Activated CD8-positive, alpha-beta memory T cell treated with anti-CD3 and anti-CD28 coated beads, Interleukin-2, amount 10 ng/mL, durations not matched to agents 7 days and 5 days (primary cell): ENCODE results near the gene CFAP99. TPM values are rescaled to one million over a fixed set of nuclear protein-coding genes. Genes with fewer than 3 reads are reported as not detected.
"Not testable (repeated sequence)": the region's sequence is repeated elsewhere in the genome, so short reads cannot be mapped to it uniquely, and the experiment has no call there.

Source experiments
- ATAC-seq: fragments of 150-1000 bp; cut with Tn5 transposase; one replicate; pipeline ENCODE4 v1.10.0; 2021; ENCODE audit warnings: moderate library complexity
- CTCF ChIA-PET: fragments of 350-600 bp; sonication (Branson Sonifier 250); formaldehyde crosslinking; loops from one replicate; lab custom pipeline; 2021; ENCODE audit warnings: antibody characterized with exemption; lab: Charles Lee
- DNase-seq: peaks from one replicate; pipeline ENCODE4 v3.0.0-alpha.2; 2020
- H3K27ac Mint-ChIP-seq: one replicate; pipeline ENCODE4 v1.8.0; 2021; ENCODE audit warnings: mild to moderate bottlenecking, mixed read lengths
- H3K27me3 Mint-ChIP-seq: one replicate; pipeline ENCODE4 v1.8.0; 2021; ENCODE audit warnings: mixed read lengths
- H3K36me3 Mint-ChIP-seq: one replicate; pipeline ENCODE4 v1.8.0; 2021; ENCODE audit warnings: mild to moderate bottlenecking, mixed read lengths
- H3K4me1 Mint-ChIP-seq: one replicate; pipeline ENCODE4 v1.8.0; 2021; ENCODE audit warnings: mixed read lengths
- H3K4me3 Mint-ChIP-seq: one replicate; pipeline ENCODE4 v1.8.0; 2021; ENCODE audit warnings: mild to moderate bottlenecking, moderate library complexity, mixed read lengths
- H3K9me3 Mint-ChIP-seq: one replicate; pipeline ENCODE4 v1.8.0; 2022; ENCODE audit warnings: low read depth, mixed read lengths
- total RNA-seq, 2 experiments: library from RNA; stranded (reverse); gene quantifications; one replicate each; pipeline ENCODE4 v1.2.3, GENCODE V29; 2021

The CFAP99 gene
- total RNA-seq, 2 experiments from 2014 or later: not detected

DNA sequence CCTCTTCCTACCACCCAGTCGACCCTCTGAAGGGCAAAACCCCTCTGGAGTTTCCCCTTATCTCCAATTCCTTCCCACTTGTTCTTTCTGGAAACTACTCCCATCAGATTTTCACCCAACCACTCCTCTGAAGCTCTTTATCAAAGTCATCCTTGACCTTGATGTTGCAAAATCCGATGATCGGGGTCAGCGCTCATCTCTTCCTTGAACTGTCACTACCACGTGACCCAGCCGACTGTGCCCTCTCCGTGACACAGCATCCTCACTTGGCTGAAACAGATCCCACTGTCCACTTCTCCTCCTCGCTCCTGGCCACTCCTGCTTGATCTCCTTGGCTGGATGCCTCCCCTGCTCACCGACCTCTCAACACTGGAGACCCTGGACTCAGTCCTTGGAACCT is 1.1 kb downstream of the CFAP99 start:
- H3K36me3 Mint-ChIP-seq: peaks cover 2% of the 10 kb centered on the region
- no peak for DNase-seq
- H3K27me3 Mint-ChIP-seq: peaks cover 45% of the 10 kb centered on the region
- no peak for ATAC-seq
- H3K4me3 Mint-ChIP-seq: peak overlapping the region; percentile 11
- no peaks in the 10 kb centered on the region for H3K9me3 Mint-ChIP-seq
- H3K27ac Mint-ChIP-seq: no peak overlapping the region
- peaks cover 31% of the 10 kb centered on the region for H3K4me1 Mint-ChIP-seq
- CTCF ChIA-PET: interaction anchor here (0.8 to 1.7 kb wide), 11 partner anchors 14 to 199 kb away, joined by 3 to 15 read pairs (median 3); partner anchors contain the start of gene RNF4

- no peak overlapping the region for H3K27ac Mint-ChIP-seq
- ATAC-seq: no peak
- no peaks in the 10 kb centered on the region for H3K9me3 Mint-ChIP-seq
- H3K27me3 Mint-ChIP-seq: peaks cover 35% of the 10 kb centered on the region
- no peak for DNase-seq
- CTCF ChIA-PET: interaction anchor here (1.4 to 2.2 kb wide), 5 partner anchors 18 to 201 kb away, joined by 3 to 9 read pairs (median 4); partner anchors contain the start of genes HAUS3 and POLN
- no peak overlapping the region for H3K4me3 Mint-ChIP-seq
- H3K36me3 Mint-ChIP-seq: no peaks in the 10 kb centered on the region
- H3K4me1 Mint-ChIP-seq: peaks cover 13% of the 10 kb centered on the region
Observed at GRCh38 chr4:2421928-2422327, 3.2 kb downstream of the CFAP99 start.

DNA sequence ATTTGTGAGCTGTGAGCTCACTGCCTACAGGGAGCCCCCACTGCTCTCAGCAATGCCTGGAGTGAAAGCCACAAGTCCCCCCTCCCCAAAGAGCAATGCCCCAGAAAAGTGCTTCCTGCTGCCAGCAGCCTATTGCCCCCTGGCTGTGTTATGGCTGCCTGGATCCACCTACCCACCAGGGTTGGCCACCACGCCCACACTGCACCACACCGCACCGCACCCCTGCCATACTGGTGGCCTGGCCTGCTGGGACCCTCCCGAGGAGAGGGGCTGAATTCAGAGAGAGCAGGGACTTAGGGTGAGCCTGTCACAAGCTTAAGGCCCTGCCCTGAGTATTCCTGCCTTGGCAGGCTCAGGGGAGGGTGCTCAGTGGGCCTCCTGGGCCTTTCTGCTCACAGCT is 4.3 kb downstream of the CFAP99 start:
- Mint-ChIP-seq H3K4me3 (no peak overlapping the region), H3K4me1 (peaks cover 13% of the 10 kb centered on the region), H3K27me3 (peaks cover 35% of the 10 kb centered on the region), H3K9me3 (no peaks in the 10 kb centered on the region), H3K36me3 (no peaks in the 10 kb centered on the region), H3K27ac (no peak overlapping the region)
- CTCF ChIA-PET: interaction anchor here (1.4 to 2.0 kb wide), 3 partner anchors 17 to 203 kb away, joined by 3 to 9 read pairs (median 4); no protein-coding TSS in a partner anchor
- DNase-seq: no peak
- ATAC-seq: no peak

- H3K27me3 Mint-ChIP-seq: peaks cover 35% of the 10 kb centered on the region
- CTCF ChIA-PET: interaction anchor here (1.4 to 2.0 kb wide), 2 partner anchors 18 to 204 kb away, joined by 3 to 9 read pairs; no protein-coding TSS in a partner anchor
- ATAC-seq: no peak
- peaks cover 13% of the 10 kb centered on the region for H3K4me1 Mint-ChIP-seq
- H3K36me3 Mint-ChIP-seq: no peaks in the 10 kb centered on the region
- no peak overlapping the region for H3K27ac Mint-ChIP-seq
- H3K9me3 Mint-ChIP-seq: no peaks in the 10 kb centered on the region
- no peak for DNase-seq
- H3K4me3 Mint-ChIP-seq: no peak overlapping the region
Observed at GRCh38 chr4:2423695-2424094, 4.9 kb downstream of the CFAP99 start.

GRCh38 chr4:2424581-2424980 is 5.8 kb downstream of the CFAP99 start:
- Mint-ChIP-seq H3K27ac (no peak overlapping the region), H3K4me3 (no peak overlapping the region), H3K27me3 (peaks cover 30% of the 10 kb centered on the region), H3K4me1 (peaks cover 7% of the 10 kb centered on the region), H3K9me3 (no peaks in the 10 kb centered on the region), H3K36me3 (no peaks in the 10 kb centered on the region)
- DNase-seq (no peak), ATAC-seq (no peak)
- CTCF ChIA-PET: interaction anchor here (1.4 kb wide), 1 partner anchor 205 kb away, joined by 3 read pairs; no protein-coding TSS in a partner anchor

DNA sequence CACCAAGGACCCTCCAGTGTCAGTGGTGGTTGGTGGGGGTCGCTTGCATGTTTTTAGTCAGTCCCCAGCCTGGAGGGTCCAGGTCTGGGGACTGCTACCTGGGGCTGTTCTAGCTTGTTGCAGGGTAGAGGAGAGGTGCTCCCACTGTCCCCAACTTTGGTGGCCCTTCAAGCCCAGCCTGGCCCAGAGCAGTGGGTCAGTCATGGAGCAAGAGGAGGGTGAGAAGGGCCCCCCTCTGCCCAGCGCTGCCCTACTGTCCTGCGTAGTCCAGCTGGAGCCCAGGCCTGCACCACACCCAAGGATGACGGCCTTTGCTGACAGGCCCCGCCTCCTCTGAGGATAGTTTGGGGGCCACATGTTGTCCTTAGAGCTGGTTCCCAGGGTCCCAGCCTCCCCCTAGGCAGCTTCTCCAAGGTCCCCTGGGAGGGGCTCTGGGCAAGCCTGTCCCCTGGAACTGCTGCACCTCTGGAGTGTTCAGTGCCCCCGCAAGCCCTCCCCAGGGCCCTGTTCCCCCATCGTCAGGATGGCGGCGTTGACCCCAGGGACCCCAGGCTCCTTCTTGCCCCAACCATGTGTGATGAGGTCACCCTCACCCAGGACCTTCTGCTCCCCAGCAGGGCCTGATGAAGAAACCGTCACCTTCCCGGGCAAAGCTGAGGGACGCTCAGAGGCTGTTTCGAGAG is 6.8 kb downstream of the CFAP99 start:
- peaks cover 20% of the 10 kb centered on the region for H3K27me3 Mint-ChIP-seq
- no peak for DNase-seq
- H3K4me3 Mint-ChIP-seq: no peak overlapping the region
- CTCF ChIA-PET: interaction anchor here (4.5 kb wide), 1 partner anchor 16 kb away, joined by 16 read pairs; no protein-coding TSS in a partner anchor
- no peak for ATAC-seq
- no peaks in the 10 kb centered on the region for H3K9me3 Mint-ChIP-seq
- H3K36me3 Mint-ChIP-seq: no peaks in the 10 kb centered on the region
- H3K27ac Mint-ChIP-seq: no peak overlapping the region
- H3K4me1 Mint-ChIP-seq: no peaks in the 10 kb centered on the region

DNA sequence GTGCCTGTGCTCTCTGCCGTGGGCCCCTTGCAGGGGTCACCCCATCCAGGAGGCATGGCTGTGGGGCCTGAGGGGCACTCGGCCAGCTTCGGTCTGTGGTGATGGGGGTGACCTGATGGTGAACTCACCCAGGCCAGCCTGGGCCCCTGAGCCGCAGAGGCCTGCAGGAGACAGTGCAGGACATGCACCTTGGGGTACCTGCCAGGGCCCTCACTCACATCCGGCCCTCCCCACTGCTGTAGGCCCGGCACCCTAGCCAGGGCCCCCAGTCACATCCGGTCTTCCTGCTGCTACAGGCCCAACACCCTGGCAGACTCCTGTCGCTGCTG is 7.3 kb downstream of the CFAP99 start:
- no peak for ATAC-seq
- Mint-ChIP-seq H3K27me3 (peaks cover 15% of the 10 kb centered on the region), H3K27ac (no peak overlapping the region), H3K4me3 (no peak overlapping the region), H3K9me3 (no peaks in the 10 kb centered on the region), H3K4me1 (no peaks in the 10 kb centered on the region), H3K36me3 (no peaks in the 10 kb centered on the region)
- CTCF ChIA-PET: interaction anchor here (4.5 kb wide), 1 partner anchor 15 kb away, joined by 16 read pairs; no protein-coding TSS in a partner anchor
- DNase-seq: no peak

DNA sequence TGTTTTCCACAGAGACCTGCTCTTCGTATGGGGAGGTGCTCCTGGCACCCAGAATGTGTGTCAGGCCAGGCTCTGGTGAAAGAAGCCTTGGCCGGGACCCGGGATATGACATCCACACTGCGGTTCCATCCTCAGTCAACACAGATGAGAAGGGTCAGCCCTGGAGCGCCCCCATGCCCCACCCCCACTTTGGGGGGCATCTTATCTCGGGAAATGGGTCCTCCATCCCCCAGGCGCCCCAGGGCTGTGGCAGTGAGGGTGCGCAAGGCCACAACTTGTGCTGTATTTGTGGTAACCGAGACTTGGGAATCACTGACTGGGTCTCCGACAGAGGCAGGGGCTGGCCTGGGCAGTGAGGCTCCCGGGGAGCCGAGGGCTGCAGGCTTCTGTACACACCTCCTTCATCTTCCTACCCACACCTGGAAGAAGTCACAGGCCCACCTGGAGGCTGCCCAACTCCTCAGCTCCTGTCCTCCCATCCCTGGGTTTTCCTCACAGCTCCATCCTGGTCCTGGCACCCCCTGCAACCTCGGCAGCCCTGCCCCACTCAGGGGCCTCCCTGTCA is 8.0 kb downstream of the CFAP99 start:
- Mint-ChIP-seq H3K36me3 (no peaks in the 10 kb centered on the region), H3K9me3 (no peaks in the 10 kb centered on the region), H3K4me3 (no peak overlapping the region), H3K4me1 (no peaks in the 10 kb centered on the region), H3K27me3 (peaks cover 10% of the 10 kb centered on the region), H3K27ac (no peak overlapping the region)
- ATAC-seq (no peak), DNase-seq (no peak)
- CTCF ChIA-PET: interaction anchor here (1.6 to 4.5 kb wide), 2 partner anchors 11 to 15 kb away, joined by 3 to 16 read pairs; no protein-coding TSS in a partner anchor

- no peaks in the 10 kb centered on the region for H3K4me1 Mint-ChIP-seq
- H3K36me3 Mint-ChIP-seq: no peaks in the 10 kb centered on the region
- no peak overlapping the region for H3K4me3 Mint-ChIP-seq
- CTCF ChIA-PET: interaction anchor here (1.6 to 4.5 kb wide), 2 partner anchors 12 to 14 kb away, joined by 3 to 16 read pairs; no protein-coding TSS in a partner anchor
- DNase-seq: no peak
- H3K27me3 Mint-ChIP-seq: peaks cover 1% of the 10 kb centered on the region
- H3K9me3 Mint-ChIP-seq: no peaks in the 10 kb centered on the region
- ATAC-seq: no peak
- no peak overlapping the region for H3K27ac Mint-ChIP-seq
Observed at GRCh38 chr4:2427383-2428334, 8.9 kb downstream of the CFAP99 start.

GRCh38 chr4:2428496-2429213 is 9.9 kb downstream of the CFAP99 start:
- Mint-ChIP-seq H3K9me3 (no peaks in the 10 kb centered on the region), H3K27ac (no peak overlapping the region), H3K4me3 (no peak overlapping the region), H3K4me1 (no peaks in the 10 kb centered on the region), H3K27me3 (no peaks in the 10 kb centered on the region), H3K36me3 (no peaks in the 10 kb centered on the region)
- ATAC-seq: no peak
- no peak for DNase-seq
- CTCF ChIA-PET: interaction anchor here (1.6 to 4.5 kb wide), 2 partner anchors 13 kb away, joined by 3 to 16 read pairs; no protein-coding TSS in a partner anchor

GRCh38 chr4:2429945-2430757 is 11.4 kb downstream of the CFAP99 start:
- H3K36me3 Mint-ChIP-seq, H3K27me3 Mint-ChIP-seq, H3K27ac Mint-ChIP-seq, H3K4me3 Mint-ChIP-seq, DNase-seq, ATAC-seq, H3K4me1 Mint-ChIP-seq, H3K9me3 Mint-ChIP-seq: not testable (repeated sequence)
- CTCF ChIA-PET: interaction anchor here (4.5 kb wide), 1 partner anchor 11 kb away, joined by 16 read pairs; no protein-coding TSS in a partner anchor

DNA sequence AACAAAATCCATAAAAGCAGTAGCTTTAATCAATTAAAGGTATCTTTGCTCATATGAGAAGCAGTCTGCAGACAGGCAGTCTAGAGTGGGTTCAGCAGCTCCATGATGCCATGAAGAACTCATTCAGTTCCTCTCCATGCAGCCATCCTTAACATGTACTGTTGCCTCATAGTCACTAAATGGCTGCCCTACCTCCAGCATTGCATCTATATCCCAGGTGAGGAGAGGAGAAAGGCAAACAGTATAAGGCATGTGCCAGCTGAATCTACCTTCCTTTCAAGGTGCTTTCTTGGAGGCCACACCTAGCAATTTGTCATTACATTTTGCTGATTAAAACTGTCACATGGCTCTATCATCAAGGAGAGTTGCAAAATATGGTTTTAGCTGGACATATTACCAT is 13.2 kb downstream of the CFAP99 start:
- Mint-ChIP-seq H3K27ac (no peak overlapping the region), H3K36me3 (no peaks in the 10 kb centered on the region), H3K27me3 (no peaks in the 10 kb centered on the region), H3K4me3 (no peak overlapping the region), H3K4me1 (no peaks in the 10 kb centered on the region), H3K9me3 (no peaks in the 10 kb centered on the region)
- ATAC-seq: no peak
- CTCF ChIA-PET: interaction anchor here (0.7 to 2.2 kb wide), 4 partner anchors 10 to 212 kb away, joined by 3 to 9 read pairs (median 4); partner anchors contain the start of gene CFAP99
- no peak for DNase-seq
